PC-9 (cell line): Measurements from ENCODE around the gene LDLRAD3. TPM values are rescaled to one million over a fixed set of nuclear protein-coding genes. Genes with fewer than 3 reads are reported as not detected.

Experiments used
- BruUV-seq: library from RNA; stranded (reverse); fragments of 400-500 nt; replicated peaks from 2 replicates; lab custom pipeline; 2021; lab: Mats Ljungman, UMichigan
- CTCF ChIA-PET: fragments of 300-600 bp; sonication (Branson Sonifier 250); formaldehyde crosslinking; loops from one replicate; lab custom pipeline; 2022; ENCODE audit warnings: antibody characterized with exemption; lab: Charles Lee
- POLR2A ChIA-PET: fragments of 300-600 bp; sonication (Branson Sonifier 250); formaldehyde crosslinking; loops from one replicate; lab custom pipeline; 2022; ENCODE audit warnings: antibody characterized with exemption; ENCODE audit not compliant: unreplicated experiment; lab: Charles Lee
- DNase-seq, 2 experiments: peaks; one replicate each; pipeline versions ENCODE4 v3.0.0 to v3.0.0-alpha.2; 2015 to 2022; ENCODE audit warnings: mixed read lengths in 1 of 2
- H2AFZ ChIP-seq: fragments of 200-600 bp; sonication (generic); 2 replicates; pipeline ENCODE4 v1.8.1; 2017; ENCODE audit warnings: antibody characterized with exemption
- H3F3A ChIP-seq: fragments of 200-600 bp; sonication (generic); 2 replicates; pipeline ENCODE4 v1.8.1; 2017; ENCODE audit warnings: antibody characterized with exemption, mild to moderate bottlenecking, low read depth; ENCODE audit not compliant: insufficient read depth
- H3K27ac ChIP-seq: fragments of 200-600 bp; sonication (generic); 2 replicates; pipeline ENCODE4 v1.6.1; 2016; ENCODE audit warnings: mixed run types
- H3K27me3 ChIP-seq: fragments of 200-600 bp; sonication (generic); 2 replicates; pipeline ENCODE4 v1.6.1; 2016; ENCODE audit warnings: low read depth, mixed run types; ENCODE audit not compliant: insufficient read depth
- H3K36me3 ChIP-seq: fragments of 200-600 bp; sonication (generic); 2 replicates; pipeline ENCODE4 v1.6.1; 2016; ENCODE audit warnings: low read depth, mixed run types
- H3K4me1 ChIP-seq: fragments of 200-600 bp; sonication (generic); replicated peaks from 2 replicates; pipeline ENCODE4 v1.6.1; 2016; ENCODE audit warnings: mixed run types; ENCODE audit not compliant: insufficient read depth
- H3K4me2 ChIP-seq: fragments of 200-600 bp; sonication (generic); 2 replicates; pipeline ENCODE4 v1.6.1; 2017; ENCODE audit warnings: mixed run types
- H3K4me3 ChIP-seq: fragments of 200-600 bp; sonication (generic); 2 replicates; pipeline ENCODE4 v1.6.1; 2016; ENCODE audit warnings: mixed run types
- H3K79me2 ChIP-seq: fragments of 200-600 bp; sonication (generic); 2 replicates; pipeline ENCODE4 v1.6.1; 2017; ENCODE audit warnings: low read depth, mixed run types
- H3K9me2 ChIP-seq: fragments of 200-600 bp; sonication (generic); 2 replicates; pipeline ENCODE4 v1.8.1; 2017; ENCODE audit warnings: mild to moderate bottlenecking; ENCODE audit not compliant: insufficient read depth
- H3K9me3 ChIP-seq: fragments of 200-600 bp; sonication (generic); 2 replicates; pipeline ENCODE4 v1.8.1; 2016; ENCODE audit warnings: low read depth; ENCODE audit not compliant: insufficient read depth
- H4K20me1 ChIP-seq: fragments of 200-600 bp; sonication (generic); 2 replicates; pipeline ENCODE4 v1.8.1; 2017; ENCODE audit not compliant: insufficient read depth
- CTCF ChIP-seq: fragments of 200-600 bp; sonication (generic); conservative IDR thresholded peaks from 2 replicates; pipeline ENCODE4 v1.6.1; 2017; ENCODE audit warnings: mixed run types, antibody characterized with exemption, mild to moderate bottlenecking, moderate library complexity
- EZH2 ChIP-seq: fragments of 200-600 bp; sonication (generic); IDR thresholded peaks from 2 replicates; pipeline ENCODE4 v1.8.0; 2017; ENCODE audit warnings: antibody characterized with exemption, low read depth
- intact Hi-C: fragments of 100-400 bp; cut with micrococcal nuclease; formaldehyde crosslinking; loops from one replicate; pipeline ENCODE4 v1.10.0; 2022; ENCODE audit not compliant: unreplicated experiment
- total RNA-seq: library from RNA; stranded (reverse); gene quantifications from 2 replicates; pipeline ENCODE4 v1.2.3, GENCODE V29; 2021

Gene LDLRAD3
- total RNA-seq, 1 experiment from 2014 or later, result 15.9 TPM

GRCh38 chr11:35978183-35978582, 34.3 kb downstream of the LDLRAD3 start:
- Histone ChIP-seq H3K27ac (no peak overlapping the region), H3F3A (no peaks in the 10 kb centered on the region), H3K79me2 (peaks cover 30% of the 10 kb centered on the region), H3K27me3 (no peaks in the 10 kb centered on the region), H4K20me1 (no peaks in the 10 kb centered on the region; the same call in 1 of the 2 replicates), H3K9me3 (peaks cover 6% of the 10 kb centered on the region; the same call in 1 of the 2 replicates), H3K4me2 (no peak overlapping the region), H3K4me3 (no peak overlapping the region), H2AFZ (no peak overlapping the region), H3K36me3 (peaks cover 4% of the 10 kb centered on the region; the same call in 1 of the 2 replicates), H3K9me2 (no peaks in the 10 kb centered on the region), H3K4me1 (no peaks in the 10 kb centered on the region)
- POLR2A ChIA-PET, result interaction anchor here (0.7 kb wide), 1 partner anchor 24 kb away, joined by 3 read pairs; no protein-coding TSS in a partner anchor
- CTCF ChIA-PET, result no interaction called here
- TF ChIP-seq CTCF, result no peak
- no peak for TF ChIP-seq EZH2
- DNase-seq, result no peak
- BruUV-seq, result no TSS peak
- intact Hi-C loops, result no loop called here

- Histone ChIP-seq H3K4me3 (no peak overlapping the region), H4K20me1 (no peaks in the 10 kb centered on the region; the same call in 1 of the 2 replicates), H2AFZ (no peak overlapping the region), H3K4me1 (no peaks in the 10 kb centered on the region), H3K9me3 (peaks cover 6% of the 10 kb centered on the region; the same call in 1 of the 2 replicates), H3K9me2 (no peaks in the 10 kb centered on the region), H3K27ac (no peak overlapping the region), H3K79me2 (peaks cover 35% of the 10 kb centered on the region), H3K4me2 (no peak overlapping the region), H3K27me3 (no peaks in the 10 kb centered on the region), H3K36me3 (peaks cover under 1% of the 10 kb centered on the region; the same call in 1 of the 2 replicates), H3F3A (no peaks in the 10 kb centered on the region)
- DNase-seq, result no peak
- CTCF ChIA-PET, result interaction anchor here (0.6 kb wide), 1 partner anchor 99 kb away, joined by 3 read pairs; no protein-coding TSS in a partner anchor
- TF ChIP-seq EZH2 (no peak), CTCF (no peak)
- POLR2A ChIA-PET, result interaction anchor here (0.7 kb wide), 1 partner anchor 25 kb away, joined by 3 read pairs; no protein-coding TSS in a partner anchor
- intact Hi-C loops, result no loop called here
- no TSS peak for BruUV-seq
Observed at GRCh38 chr11:35978891-35979290, 35.0 kb downstream of the LDLRAD3 start.

- no peak overlapping the region for H3K27ac ChIP-seq
- ChIA-PET CTCF (interaction anchor here (0.6 kb wide), 1 partner anchor 108 kb away, joined by 3 read pairs; no protein-coding TSS in a partner anchor), POLR2A (no interaction called here)
- H3K27me3 ChIP-seq, result no peaks in the 10 kb centered on the region
- no peak overlapping the region for H2AFZ ChIP-seq
- no peak overlapping the region for H3K4me3 ChIP-seq
- no peaks in the 10 kb centered on the region for H3K36me3 ChIP-seq
- intact Hi-C loops, result no loop called here
- H3K4me2 ChIP-seq, result no peak overlapping the region
- peaks cover 32% of the 10 kb centered on the region for H3K79me2 ChIP-seq
- DNase-seq, result no peak
- H3F3A ChIP-seq, result no peaks in the 10 kb centered on the region
- BruUV-seq, result no TSS peak
- TF ChIP-seq EZH2 (no peak), CTCF (no peak)
- H3K4me1 ChIP-seq, result no peaks in the 10 kb centered on the region
- no peaks in the 10 kb centered on the region for H3K9me2 ChIP-seq
- no peaks in the 10 kb centered on the region for H4K20me1 ChIP-seq
- no peaks in the 10 kb centered on the region for H3K9me3 ChIP-seq
Observed at GRCh38 chr11:35980686-35981390, 37.0 kb downstream of the LDLRAD3 start.
